Measurements from ENCODE around the gene RNU6-8. TPM values are rescaled to one million over a fixed set of nuclear protein-coding genes. Genes with fewer than 3 reads are reported as not detected.

RNU6-8 gene
- total and polyA plus RNA-seq, 8 donors = not detected

DNA sequence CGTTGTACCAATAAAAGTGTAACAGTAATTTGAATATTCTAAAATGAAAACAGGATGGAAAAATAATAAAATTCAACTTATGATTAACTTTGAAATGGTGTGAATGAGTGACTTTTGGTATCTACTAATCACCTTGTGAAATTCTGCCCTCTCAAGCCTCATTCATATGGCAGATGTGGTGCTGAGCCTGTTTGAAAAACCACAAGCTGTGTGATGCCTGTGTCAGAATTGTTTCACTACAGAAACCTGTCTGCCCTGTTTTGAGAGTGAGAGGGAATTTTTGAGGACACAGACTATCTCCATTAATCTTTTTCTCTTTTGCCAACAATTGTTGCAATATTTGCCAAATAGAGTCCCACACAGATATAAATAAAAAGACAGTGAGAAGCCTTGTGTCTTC is 5.2 kb downstream of the RNU6-8 start:
- 32 to 37% methylated on average over 1 of the region's 1 CpG for WGBS, 2 donors
- DNase-seq (no peak), FAIRE-seq (no peak), ATAC-seq (no peak)
- Histone ChIP-seq H3K27me3 (no peaks in the 10 kb centered on the region), H3K36me3 (no peaks in the 10 kb centered on the region), H3K4me3 (no peak overlapping the region), H3K9me3 (no peaks in the 10 kb centered on the region), H3K4me1 (peaks cover 0 to 6% (median 4%) of the 10 kb centered on the region in 3 donors), H3K27ac (no peak overlapping the region)
- intact Hi-C loops (cut with DNase I) = no loop called here
- TF ChIP-seq, protein P1, sequence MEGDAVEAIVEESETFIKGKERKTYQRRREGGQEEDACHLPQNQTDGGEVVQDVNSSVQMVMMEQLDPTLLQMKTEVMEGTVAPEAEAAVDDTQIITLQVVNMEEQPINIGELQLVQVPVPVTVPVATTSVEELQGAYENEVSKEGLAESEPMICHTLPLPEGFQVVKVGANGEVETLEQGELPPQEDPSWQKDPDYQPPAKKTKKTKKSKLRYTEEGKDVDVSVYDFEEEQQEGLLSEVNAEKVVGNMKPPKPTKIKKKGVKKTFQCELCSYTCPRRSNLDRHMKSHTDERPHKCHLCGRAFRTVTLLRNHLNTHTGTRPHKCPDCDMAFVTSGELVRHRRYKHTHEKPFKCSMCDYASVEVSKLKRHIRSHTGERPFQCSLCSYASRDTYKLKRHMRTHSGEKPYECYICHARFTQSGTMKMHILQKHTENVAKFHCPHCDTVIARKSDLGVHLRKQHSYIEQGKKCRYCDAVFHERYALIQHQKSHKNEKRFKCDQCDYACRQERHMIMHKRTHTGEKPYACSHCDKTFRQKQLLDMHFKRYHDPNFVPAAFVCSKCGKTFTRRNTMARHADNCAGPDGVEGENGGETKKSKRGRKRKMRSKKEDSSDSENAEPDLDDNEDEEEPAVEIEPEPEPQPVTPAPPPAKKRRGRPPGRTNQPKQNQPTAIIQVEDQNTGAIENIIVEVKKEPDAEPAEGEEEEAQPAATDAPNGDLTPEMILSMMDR (IDR thresholded peaks at IDR 0.05) = no peak

DNA sequence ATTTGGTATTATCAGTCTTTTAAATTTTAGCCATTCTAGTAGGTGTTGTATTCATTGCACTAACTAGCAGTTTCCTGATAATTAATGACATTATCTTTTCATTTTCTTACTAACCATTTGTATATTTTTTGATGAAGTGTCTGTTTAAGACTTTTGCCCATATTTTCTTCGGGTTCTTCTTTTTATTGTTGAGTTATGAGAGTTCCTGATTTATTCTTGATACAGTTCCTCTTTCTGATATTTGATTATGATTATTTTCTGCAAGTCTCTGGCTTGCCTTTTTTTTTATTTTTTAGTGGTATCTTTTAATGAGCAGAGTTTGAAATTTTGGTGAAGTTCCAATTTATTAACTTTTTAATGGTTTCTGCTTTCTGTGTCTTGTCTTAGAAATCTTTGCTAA is 7.4 kb downstream of the RNU6-8 start:
- H3K4me1 ChIP-seq = peaks cover 0 to 3% (median 0%) of the 10 kb centered on the region in 3 donors
- intact Hi-C loops (cut with DNase I) = no loop called here
- no peak for DNase-seq
- no peaks in the 10 kb centered on the region for H3K36me3 ChIP-seq
- no peak overlapping the region for H3K27ac ChIP-seq
- 53 to 62% methylated on average over 1 of the region's 1 CpG for WGBS, 2 donors
- ATAC-seq = no peak
- no peak overlapping the region for H3K4me3 ChIP-seq
- no peak for FAIRE-seq
- TF ChIP-seq, protein P1 (IDR thresholded peaks at IDR 0.05) = no peak
- H3K27me3 ChIP-seq = no peaks in the 10 kb centered on the region
- H3K9me3 ChIP-seq = no peaks in the 10 kb centered on the region

DNA sequence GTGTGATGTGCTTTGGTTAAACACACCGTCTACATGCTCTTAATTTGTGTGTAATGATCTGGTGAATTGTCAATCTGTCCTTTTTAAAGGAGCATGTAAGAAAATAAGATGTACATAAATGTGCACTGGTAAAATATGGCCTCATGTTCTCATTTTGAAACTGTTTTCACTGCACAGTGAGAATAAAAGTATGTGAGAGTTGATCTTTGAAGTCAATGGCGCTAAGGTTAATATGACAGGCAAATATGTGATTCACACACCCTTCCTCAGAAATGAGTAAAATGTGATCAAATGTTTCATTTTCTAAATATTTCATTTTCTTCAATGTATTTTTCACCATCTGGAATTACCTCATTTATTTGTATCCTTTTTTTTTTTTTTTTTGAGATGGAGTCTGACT is 9.5 kb downstream of the RNU6-8 start:
- DNase-seq (no peak), ATAC-seq (no peak), FAIRE-seq (no peak)
- WGBS, 2 donors = 87 to 96% methylated on average over 2 of the region's 2 CpGs
- H3K27me3 ChIP-seq = no peaks in the 10 kb centered on the region
- no peak overlapping the region for H3K4me3 ChIP-seq
- TF ChIP-seq, protein P1 (IDR thresholded peaks at IDR 0.05) = no peak
- no peaks in the 10 kb centered on the region for H3K4me1 ChIP-seq
- no peaks in the 10 kb centered on the region for H3K36me3 ChIP-seq
- intact Hi-C loops (cut with DNase I) = no loop called here
- H3K9me3 ChIP-seq = no peaks in the 10 kb centered on the region
- H3K27ac ChIP-seq = no peak overlapping the region

DNA sequence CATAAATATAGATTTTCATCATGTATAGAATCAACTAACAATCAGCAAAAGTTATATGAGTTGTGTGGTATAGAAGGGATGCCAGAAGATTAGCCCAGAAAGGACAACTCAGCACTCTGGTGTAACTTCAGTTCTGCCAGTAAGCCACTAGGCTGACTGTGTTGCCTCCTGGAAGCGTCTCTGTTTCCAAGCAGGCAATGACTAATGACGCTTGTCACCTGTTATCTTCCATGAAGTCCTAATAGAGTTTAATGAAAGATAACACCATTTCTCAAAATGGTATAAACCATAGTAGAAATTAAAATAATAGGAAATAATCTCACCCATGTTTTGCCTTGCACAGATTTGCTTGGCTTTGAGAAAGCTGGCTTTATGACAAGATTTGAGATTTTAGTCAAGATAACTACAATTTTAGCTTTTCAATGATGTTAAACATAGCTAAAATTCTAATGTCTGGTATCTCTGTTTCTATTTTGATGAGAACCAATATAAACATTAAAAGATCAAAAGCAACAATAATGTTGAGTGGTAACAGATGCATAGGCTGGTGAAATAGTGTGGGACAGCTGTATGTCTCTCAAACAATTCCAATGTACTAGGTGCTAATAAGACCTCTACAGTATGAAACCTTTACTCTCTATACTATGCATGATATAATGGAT is 10.2 kb downstream of the RNU6-8 start:
- no peaks in the 10 kb centered on the region for H3K9me3 ChIP-seq
- FAIRE-seq (no peak), ATAC-seq (no peak), DNase-seq (no peak)
- no peaks in the 10 kb centered on the region for H3K27me3 ChIP-seq
- no peak overlapping the region for H3K27ac ChIP-seq
- TF ChIP-seq, protein P1 (IDR thresholded peaks at IDR 0.05) = no peak
- H3K4me1 ChIP-seq = no peaks in the 10 kb centered on the region
- H3K36me3 ChIP-seq = no peaks in the 10 kb centered on the region
- 57 to 64% methylated on average over 2 of the region's 2 CpGs for WGBS, 2 donors
- no peak overlapping the region for H3K4me3 ChIP-seq
- intact Hi-C loops (cut with DNase I) = no loop called here

DNA sequence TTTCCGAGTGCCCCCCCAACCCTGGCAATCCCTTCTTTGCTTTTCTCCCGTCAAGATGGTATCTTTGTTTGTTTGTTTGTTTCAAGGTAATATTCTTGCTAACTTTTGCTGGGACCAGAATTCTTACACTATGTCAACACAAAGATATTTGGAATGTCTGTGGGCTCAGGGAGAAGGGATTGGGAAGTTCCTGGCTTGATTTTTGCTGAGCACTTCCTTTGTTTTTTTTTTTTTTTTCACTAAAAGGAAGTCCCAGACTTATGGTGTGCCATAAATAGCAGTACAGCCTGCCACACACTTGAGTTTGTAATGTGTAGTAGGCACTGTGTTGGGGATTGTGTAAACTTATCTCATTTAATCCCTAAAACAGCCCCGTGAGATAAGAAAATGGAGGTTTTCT is 12.4 kb downstream of the RNU6-8 start:
- intact Hi-C loops (cut with DNase I) = no loop called here
- DNase-seq (no peak), FAIRE-seq (no peak), ATAC-seq (peak in 1 of 4 donors; percentile 44)
- H3K27me3 ChIP-seq = no peaks in the 10 kb centered on the region
- TF ChIP-seq, protein P1 (IDR thresholded peaks at IDR 0.05) = no peak
- no peak overlapping the region for H3K4me3 ChIP-seq
- no peaks in the 10 kb centered on the region for H3K4me1 ChIP-seq
- no peaks in the 10 kb centered on the region for H3K9me3 ChIP-seq
- no peaks in the 10 kb centered on the region for H3K36me3 ChIP-seq
- WGBS, 2 donors = 44 to 52% methylated on average over 3 of the region's 3 CpGs
- H3K27ac ChIP-seq = no peak overlapping the region
